Stomach (tissue), 9 donors: ENCODE data around the gene HACL1. TPM values are rescaled to one million over a fixed set of nuclear protein-coding genes. Genes with fewer than 3 reads are reported as not detected.
A peak's percentile ranks its signal among the peaks of the same experiment; 100 is the strongest.

Source experiments
- DNase-seq, 2 donors: peaks; one replicate each; pipeline versions ENCODE4 v3.0.0 to v3.0.0-alpha.2; 2013 to 2019
- H3K27ac ChIP-seq, 5 donors: fragments of 200-600 bp in 4 of 5; sonication (generic) in 4 of 5; one replicate each; pipeline ENCODE4 v1.5.1; 2013 to 2019; ENCODE audit warnings: mild to moderate bottlenecking in 1 of 5, moderate library complexity in 1 of 5
- H3K27me3 ChIP-seq, 3 donors: fragments of 200-600 bp; sonication (generic); one replicate each; pipeline ENCODE4 v1.5.1; 2017 to 2019; ENCODE audit warnings: mixed run types in 1 of 3
- H3K36me3 ChIP-seq, 4 donors: fragments of 200-600 bp; sonication (generic); 1 replicate in 3 of 4; 2 replicates in 1 of 4; pipeline ENCODE4 v1.5.1; 2016 to 2019
- H3K4me1 ChIP-seq, 4 donors: fragments of 200-600 bp; sonication (generic); one replicate each; pipeline ENCODE4 v1.5.1; 2016 to 2019
- H3K4me3 ChIP-seq, 4 donors: fragments of 200-600 bp; sonication (generic) in 3 of 4; one replicate each; pipeline ENCODE4 v1.5.1; 2016 to 2019; ENCODE audit warnings: mild to moderate bottlenecking in 1 of 4
- H3K9me3 ChIP-seq, 4 donors: fragments of 200-600 bp; sonication (generic); one replicate each; pipeline ENCODE4 v1.5.1; 2016 to 2019
- EP300 ChIP-seq: sonication (generic); formaldehyde crosslinking; IDR thresholded peaks from one replicate; pipeline ENCODE4 v1.6.1; 2017; ENCODE audit warnings: antibody characterized with exemption
- POLR2A ChIP-seq, 4 donors: fragments of 450-650 bp; IDR thresholded peaks; one replicate each; pipeline ENCODE4 v1.6.1; 2016; ENCODE audit warnings: antibody characterized with exemption in 4 of 4, control low read depth in 2 of 4, mild to moderate bottlenecking in 1 of 4, moderate library complexity in 1 of 4
- POLR2AphosphoS5 ChIP-seq, 3 donors: sonication (generic); formaldehyde crosslinking; IDR thresholded peaks; one replicate each; pipeline ENCODE4 v1.6.1; 2016; ENCODE audit warnings: antibody characterized with exemption in 3 of 3
- WGBS, 5 donors: extraction: QIAGEN DNeasy Blood & Tissue Kit in 3 of 5; methylation state at CpG; one replicate each; pipeline versions ENCODE4 v1.1.5 to v1.1.7; 2013 to 2018; 5-methylcytosine and 5-hydroxymethylcytosine counted together
- intact Hi-C: fragments of 100-400 bp; cut with DNase I; formaldehyde crosslinking; loops from one replicate; pipeline ENCODE4 v1.15.1; 2023; ENCODE audit warnings: low total_unique reads
- polyA plus RNA-seq, 3 donors: library from polyadenylated mRNA; stranded (reverse); fragments of 200-250 nt; gene quantifications; one replicate each; pipeline ENCODE4 v1.2.3, GENCODE V29; 2013
- total RNA-seq, 5 donors: library from RNA; depleted of rRNA; stranded (reverse); fragments of >200 nt; gene quantifications; one replicate each; pipeline versions ENCODE4 v1.1.0 to v1.2.3, GENCODE V29; 2014 to 2016
- TF ChIP-seq, protein P1 (sequence below), 7 experiments: fragments of 450-650 bp in 4 of 7; fragments of 200-600 bp in 3 of 7; sonication (generic) in 3 of 7; IDR thresholded peaks; one replicate each; pipeline ENCODE4 v1.5.1; 2016 to 2019; ENCODE audit warnings: antibody characterized with exemption in 7 of 7, control low read depth in 2 of 7, mild to moderate bottlenecking in 1 of 7
- donor health status: healthy with polysubstance abuse.
- donor health status: Bipolar disorder and iron deficiency.
- donor health status: healthy.

The HACL1 gene
- total and polyA plus RNA-seq, 8 donors, result 13.9 to 46.7 (median 21.0) TPM

DNA sequence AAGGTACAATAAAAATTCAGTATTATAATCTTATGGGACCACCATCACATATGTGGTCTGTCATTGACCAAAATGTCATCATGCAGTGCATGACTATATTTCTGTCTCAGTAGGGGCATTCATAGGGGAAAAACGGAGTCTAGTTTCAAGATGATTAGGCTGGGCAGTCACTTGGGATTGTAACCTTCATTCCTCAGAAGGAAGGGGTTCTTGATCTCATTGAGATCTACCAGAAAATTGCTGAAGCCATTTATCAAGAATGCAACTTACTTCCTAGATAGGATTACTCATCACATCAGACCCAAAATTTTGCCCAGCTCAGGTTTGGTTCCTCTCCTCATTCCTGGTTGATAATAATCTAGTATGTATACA lies 37.5 kb upstream of the HACL1 start:
- intact Hi-C loops, result loop anchor here (10.0 kb wide), 1 partner anchor 606 kb away; no protein-coding TSS in a partner anchor
- no peak for DNase-seq
- Histone ChIP-seq H3K4me3 (no peak overlapping the region), H3K9me3 (no peaks in the 10 kb centered on the region), H3K4me1 (peaks cover 8 to 45% (median 24%) of the 10 kb centered on the region in 4 donors), H3K27ac (peak overlapping the region in 3 of 5 donors; percentile 66 to 86 (median 78)), H3K36me3 (peaks cover 0 to 19% (median 9%) of the 10 kb centered on the region in 4 donors), H3K27me3 (no peaks in the 10 kb centered on the region)
- no peak for TF ChIP-seq EP300
- no peak for TF ChIP-seq POLR2A (IDR thresholded peaks at IDR 0.05)
- TF ChIP-seq, protein P1, sequence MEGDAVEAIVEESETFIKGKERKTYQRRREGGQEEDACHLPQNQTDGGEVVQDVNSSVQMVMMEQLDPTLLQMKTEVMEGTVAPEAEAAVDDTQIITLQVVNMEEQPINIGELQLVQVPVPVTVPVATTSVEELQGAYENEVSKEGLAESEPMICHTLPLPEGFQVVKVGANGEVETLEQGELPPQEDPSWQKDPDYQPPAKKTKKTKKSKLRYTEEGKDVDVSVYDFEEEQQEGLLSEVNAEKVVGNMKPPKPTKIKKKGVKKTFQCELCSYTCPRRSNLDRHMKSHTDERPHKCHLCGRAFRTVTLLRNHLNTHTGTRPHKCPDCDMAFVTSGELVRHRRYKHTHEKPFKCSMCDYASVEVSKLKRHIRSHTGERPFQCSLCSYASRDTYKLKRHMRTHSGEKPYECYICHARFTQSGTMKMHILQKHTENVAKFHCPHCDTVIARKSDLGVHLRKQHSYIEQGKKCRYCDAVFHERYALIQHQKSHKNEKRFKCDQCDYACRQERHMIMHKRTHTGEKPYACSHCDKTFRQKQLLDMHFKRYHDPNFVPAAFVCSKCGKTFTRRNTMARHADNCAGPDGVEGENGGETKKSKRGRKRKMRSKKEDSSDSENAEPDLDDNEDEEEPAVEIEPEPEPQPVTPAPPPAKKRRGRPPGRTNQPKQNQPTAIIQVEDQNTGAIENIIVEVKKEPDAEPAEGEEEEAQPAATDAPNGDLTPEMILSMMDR (IDR thresholded peaks at IDR 0.05), result no peak
- no peak for TF ChIP-seq POLR2AphosphoS5 (IDR thresholded peaks at IDR 0.05)
- 90 to 100% (median 96%) methylated on average over 1 of the region's 1 CpG for WGBS, 5 donors

DNA sequence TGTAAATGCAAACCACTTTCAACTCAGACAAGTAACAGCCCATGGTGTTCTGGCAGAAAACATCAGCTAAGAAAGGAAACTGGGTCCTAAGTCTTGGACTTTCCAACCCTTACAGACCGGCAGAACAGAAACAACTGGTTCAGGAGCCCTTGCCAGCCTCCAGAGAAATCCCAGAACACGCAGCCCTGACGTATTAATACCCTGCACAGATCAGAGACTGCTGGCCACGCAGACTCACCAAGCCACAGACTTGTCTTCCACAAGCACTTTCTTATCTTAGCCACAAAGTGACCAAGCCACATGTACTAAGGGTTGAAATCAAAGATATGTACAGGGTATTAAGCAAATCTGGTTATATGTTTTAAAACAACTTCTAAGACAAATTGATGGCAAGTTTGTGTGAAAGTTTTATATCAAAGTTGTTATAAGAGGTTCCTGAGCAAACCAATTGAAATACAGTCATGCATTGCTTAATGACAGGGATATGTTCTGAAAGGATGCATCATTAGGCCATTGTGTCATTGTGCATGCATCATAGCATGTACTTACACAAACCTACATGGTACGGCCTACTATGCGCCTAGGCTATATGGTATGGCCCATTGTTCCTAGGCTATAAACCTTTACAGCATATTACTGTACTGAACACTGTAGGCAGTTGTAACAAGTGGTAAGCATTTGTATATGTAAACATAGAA lies 37.0 kb upstream of the HACL1 start:
- peaks cover 13 to 51% (median 29%) of the 10 kb centered on the region in 4 donors for H3K4me1 ChIP-seq
- 70 to 88% (median 80%) methylated on average over 6 of the region's 6 CpGs for WGBS, 5 donors
- DNase-seq, result no peak

DNA sequence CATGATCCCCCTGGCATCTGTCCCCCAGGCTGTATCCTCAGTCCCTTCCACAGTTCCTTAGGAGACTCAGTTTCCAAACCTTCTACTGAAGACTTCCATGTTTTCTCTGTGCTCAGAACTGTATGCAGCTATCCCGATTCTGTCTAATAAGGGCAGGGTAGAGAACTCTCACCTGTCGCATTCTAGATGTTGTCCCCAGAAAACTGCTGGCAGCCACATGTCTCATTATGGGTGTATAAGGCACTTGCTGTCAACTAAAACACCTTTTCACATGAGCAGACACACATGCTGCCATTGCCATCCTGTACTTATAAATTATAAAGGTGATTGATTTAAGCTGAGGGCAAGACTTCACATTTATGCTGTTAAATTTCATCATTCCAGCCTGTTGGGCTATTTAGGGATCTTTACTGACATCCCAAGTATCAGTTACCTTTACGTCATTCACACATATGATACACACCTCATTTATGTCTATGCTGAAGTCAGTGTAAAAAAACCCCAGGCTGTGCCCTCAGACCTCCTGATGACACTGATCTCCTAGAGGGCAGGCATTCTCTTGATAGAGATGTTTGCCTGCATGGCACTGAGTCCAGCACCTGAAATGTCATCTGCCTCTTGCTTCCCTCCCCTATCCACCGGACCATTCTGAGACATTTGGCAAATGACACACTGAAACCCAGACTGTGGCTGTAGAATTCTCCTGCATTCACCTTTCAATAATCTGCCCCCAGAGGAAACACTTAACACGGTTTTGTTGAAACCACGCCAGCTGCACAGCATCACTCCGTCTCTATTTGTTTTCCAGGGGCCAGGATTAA lies 36.0 kb upstream of the HACL1 start:
- DNase-seq, result no peak
- Histone ChIP-seq H3K27ac (peak overlapping the region in 4 of 5 donors; percentile 66 to 86 (median 72)), H3K27me3 (no peaks in the 10 kb centered on the region), H3K4me1 (peaks cover 15 to 61% (median 35%) of the 10 kb centered on the region in 4 donors), H3K36me3 (peaks cover 0 to 7% (median 3%) of the 10 kb centered on the region in 4 donors), H3K4me3 (no peak overlapping the region), H3K9me3 (no peaks in the 10 kb centered on the region)
- intact Hi-C loops, result loop anchor here (10.0 kb wide), 1 partner anchor 607 kb away; no protein-coding TSS in a partner anchor
- TF ChIP-seq EP300 (no peak), POLR2A (IDR thresholded peaks at IDR 0.05) (no peak), POLR2AphosphoS5 (IDR thresholded peaks at IDR 0.05) (no peak)
- TF ChIP-seq, protein P1 (IDR thresholded peaks at IDR 0.05), result no peak
- 62 to 75% (median 67%) methylated on average over 7 of the region's 7 CpGs for WGBS, 5 donors

More for the DNA sequence above, 37.0 kb upstream of the HACL1 start:
- peak overlapping the region in 4 of 5 donors; percentile 28 to 86 (median 72) for H3K27ac ChIP-seq
- H3K36me3 ChIP-seq, result peaks cover 0 to 17% (median 8%) of the 10 kb centered on the region in 4 donors
- TF ChIP-seq EP300, result peak; percentile 19
- TF ChIP-seq POLR2AphosphoS5 (IDR thresholded peaks at IDR 0.05), result peak in 2 of 3 donors; percentile 8 to 40
- TF ChIP-seq, protein P1 (IDR thresholded peaks at IDR 0.05), result no peak
- TF ChIP-seq POLR2A (IDR thresholded peaks at IDR 0.05), result no peak
- intact Hi-C loops, result loop anchor here (10.0 kb wide), 1 partner anchor 606 kb away; no protein-coding TSS in a partner anchor
- H3K4me3 ChIP-seq, result no peak overlapping the region
- no peaks in the 10 kb centered on the region for H3K27me3 ChIP-seq
- H3K9me3 ChIP-seq, result no peaks in the 10 kb centered on the region

DNA sequence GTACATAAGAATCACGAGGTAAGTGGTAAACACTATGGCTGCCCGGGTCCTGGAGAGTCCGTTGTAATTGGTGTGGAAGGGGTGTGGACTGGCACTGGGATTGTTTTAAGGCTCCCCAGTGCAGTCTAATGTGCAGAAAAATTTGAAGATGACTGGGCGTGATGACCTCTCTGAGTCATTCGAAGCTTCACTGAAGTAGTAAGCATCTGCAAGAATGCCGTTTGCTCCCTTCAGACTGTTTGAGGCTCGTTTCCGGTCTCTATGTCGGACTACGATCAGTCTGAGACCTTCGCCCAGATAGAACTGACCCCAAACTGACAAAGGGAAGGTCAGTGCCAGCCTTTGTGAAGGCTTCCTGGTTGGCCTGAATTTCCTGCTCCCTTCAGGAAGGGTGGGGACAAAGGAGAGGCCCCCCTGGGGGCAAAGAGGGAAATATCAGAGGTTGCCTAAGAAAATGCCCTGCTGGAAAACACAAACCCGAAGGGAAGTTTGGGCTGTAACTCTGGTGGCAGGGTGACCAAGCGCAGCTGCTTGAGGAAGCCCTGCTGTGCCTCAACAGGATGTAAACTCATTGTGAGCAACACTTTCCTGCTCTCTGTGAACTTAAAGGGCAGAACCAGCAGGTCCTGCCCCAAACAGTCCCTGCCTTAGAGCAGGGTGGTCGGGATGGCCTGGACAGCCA lies 34.8 kb upstream of the HACL1 start:
- 61 to 79% (median 71%) methylated on average over 14 of the region's 14 CpGs for WGBS, 5 donors
- Histone ChIP-seq H3K27ac (peak overlapping the region in 4 of 5 donors; percentile 66 to 86 (median 72)), H3K9me3 (no peaks in the 10 kb centered on the region), H3K4me1 (peaks cover 17 to 71% (median 39%) of the 10 kb centered on the region in 4 donors), H3K36me3 (no peaks in the 10 kb centered on the region), H3K27me3 (no peaks in the 10 kb centered on the region), H3K4me3 (no peak overlapping the region)
- intact Hi-C loops, result loop anchor here (10.0 kb wide), 1 partner anchor 609 kb away; no protein-coding TSS in a partner anchor
- DNase-seq, result peak in 1 of 2 donors; percentile 45
- TF ChIP-seq EP300 (no peak), POLR2AphosphoS5 (IDR thresholded peaks at IDR 0.05) (peak in 2 of 3 donors; percentile 10 to 13), POLR2A (IDR thresholded peaks at IDR 0.05) (no peak)
- TF ChIP-seq, protein P1 (IDR thresholded peaks at IDR 0.05), result no peak
